ENCODE measurements around the gene EXOC6B.

The EXOC6B gene

GRCh38 chr2:72144632-72145288, 681.1 kb downstream of the EXOC6B start:
- no peak overlapping the region for H2AFZ ChIP-seq (ENCODE audit: low read depth, low read length)
- no peak overlapping the region for H3K9ac ChIP-seq (ENCODE audit: low read depth, low read length)
- H3K36me3 ChIP-seq (ENCODE audit: insufficient read depth, low read length), result no peaks in the 10 kb centered on the region
- TF ChIP-seq EZH2 (IDR thresholded peaks at IDR 0.05; ENCODE audit: borderline replicate concordance, low read depth, low read length, severe bottlenecking) (no peak), CTCF (IDR thresholded peaks at IDR 0.05; ENCODE audit: borderline replicate concordance, extremely low read depth, low read length, poor library complexity, severe bottlenecking) (no peak)
- H3K4me2 ChIP-seq (ENCODE audit: insufficient read depth, low read length), result no peak overlapping the region
- H3K79me2 ChIP-seq (ENCODE audit: insufficient read depth, low read length), result no peaks in the 10 kb centered on the region
- H4K20me1 ChIP-seq (ENCODE audit: insufficient read depth, low read length), result no peaks in the 10 kb centered on the region
- no peaks in the 10 kb centered on the region for H3K27me3 ChIP-seq (ENCODE audit: insufficient read depth, low read length, poor library complexity)
- ATAC-seq (ENCODE audit: insufficient read depth, low read depth) (no peak), DNase-seq (no peak)
- peaks cover 3% of the 10 kb centered on the region for H3K9me3 ChIP-seq (ENCODE audit: insufficient read depth, low read length, severe bottlenecking)
- no peak overlapping the region for H3K4me3 ChIP-seq (ENCODE audit: low read depth in 1 of 2, low read length in 2 of 2)
- no peak overlapping the region for H3K27ac ChIP-seq (ENCODE audit: low read length)
- H3K4me1 ChIP-seq (ENCODE audit: insufficient read depth, low read length), result no peaks in the 10 kb centered on the region

GRCh38 chr2:72144274-72144631, 681.6 kb downstream of the EXOC6B start:
- Histone ChIP-seq H3K4me2 (ENCODE audit: insufficient read depth, low read length) (no peak overlapping the region), H3K27ac (ENCODE audit: low read length) (no peak overlapping the region), H3K9me3 (ENCODE audit: insufficient read depth, low read length, severe bottlenecking) (peaks cover 3% of the 10 kb centered on the region), H2AFZ (ENCODE audit: low read depth, low read length) (no peak overlapping the region), H4K20me1 (ENCODE audit: insufficient read depth, low read length) (no peaks in the 10 kb centered on the region), H3K9ac (ENCODE audit: low read depth, low read length) (no peak overlapping the region), H3K36me3 (ENCODE audit: insufficient read depth, low read length) (no peaks in the 10 kb centered on the region), H3K79me2 (ENCODE audit: insufficient read depth, low read length) (no peaks in the 10 kb centered on the region), H3K4me3 (ENCODE audit: low read depth in 1 of 2, low read length in 2 of 2) (no peak overlapping the region), H3K27me3 (ENCODE audit: insufficient read depth, low read length, poor library complexity) (no peaks in the 10 kb centered on the region), H3K4me1 (ENCODE audit: insufficient read depth, low read length) (no peaks in the 10 kb centered on the region)
- DNase-seq, result no peak
- TF ChIP-seq EZH2 (IDR thresholded peaks at IDR 0.05; ENCODE audit: borderline replicate concordance, low read depth, low read length, severe bottlenecking) (no peak), CTCF (IDR thresholded peaks at IDR 0.05; ENCODE audit: borderline replicate concordance, extremely low read depth, low read length, poor library complexity, severe bottlenecking) (no peak)
- ATAC-seq (ENCODE audit: insufficient read depth, low read depth), result no peak

- Histone ChIP-seq H3K4me3 (ENCODE audit: low read depth in 1 of 2, low read length in 2 of 2) (no peak overlapping the region), H3K4me2 (ENCODE audit: insufficient read depth, low read length) (no peak overlapping the region), H3K27ac (ENCODE audit: low read length) (no peak overlapping the region), H2AFZ (ENCODE audit: low read depth, low read length) (no peak overlapping the region), H3K79me2 (ENCODE audit: insufficient read depth, low read length) (no peaks in the 10 kb centered on the region), H3K36me3 (ENCODE audit: insufficient read depth, low read length) (no peaks in the 10 kb centered on the region), H4K20me1 (ENCODE audit: insufficient read depth, low read length) (no peaks in the 10 kb centered on the region), H3K4me1 (ENCODE audit: insufficient read depth, low read length) (no peaks in the 10 kb centered on the region), H3K27me3 (ENCODE audit: insufficient read depth, low read length, poor library complexity) (no peaks in the 10 kb centered on the region), H3K9me3 (ENCODE audit: insufficient read depth, low read length, severe bottlenecking) (peaks cover 3% of the 10 kb centered on the region), H3K9ac (ENCODE audit: low read depth, low read length) (no peak overlapping the region)
- DNase-seq (no peak), ATAC-seq (ENCODE audit: insufficient read depth, low read depth) (no peak)
- no peak for TF ChIP-seq CTCF (IDR thresholded peaks at IDR 0.05; ENCODE audit: borderline replicate concordance, extremely low read depth, low read length, poor library complexity, severe bottlenecking)
- no peak for TF ChIP-seq EZH2 (IDR thresholded peaks at IDR 0.05; ENCODE audit: borderline replicate concordance, low read depth, low read length, severe bottlenecking)
Observed at GRCh38 chr2:72143441-72144273, 682.2 kb downstream of the EXOC6B start.
